Ascending aorta (tissue), 2 donors: Measurements from ENCODE around the gene DUSP5. TPM values are rescaled to one million over a fixed set of nuclear protein-coding genes. Genes with fewer than 3 reads are reported as not detected.

Experiments
- DNase-seq, 2 donors: peaks; one replicate each; pipeline ENCODE4 v3.0.0-alpha.2; 2019; ENCODE audit warnings: low spot score in 2 of 2
- H3K27ac ChIP-seq, 2 donors: fragments of 200-600 bp; sonication (generic); one replicate each; pipeline ENCODE4 v1.5.1; 2016 to 2017; ENCODE audit warnings: mild to moderate bottlenecking in 1 of 2
- H3K27me3 ChIP-seq: fragments of 200-600 bp; sonication (generic); one replicate; pipeline ENCODE4 v1.5.1; 2017
- H3K36me3 ChIP-seq, 2 donors: fragments of 200-600 bp; sonication (generic); one replicate each; pipeline ENCODE4 v1.5.1; 2016
- H3K4me1 ChIP-seq, 2 donors: fragments of 200-600 bp; sonication (generic); one replicate each; pipeline ENCODE4 v1.5.1; 2016 to 2017; ENCODE audit warnings: mild to moderate bottlenecking in 1 of 2
- H3K4me3 ChIP-seq, 2 donors: fragments of 200-600 bp; sonication (generic); one replicate each; pipeline ENCODE4 v1.5.1; 2016 to 2017; ENCODE audit warnings: mild to moderate bottlenecking in 1 of 2
- H3K9me3 ChIP-seq, 2 donors: fragments of 200-600 bp; sonication (generic); one replicate each; pipeline ENCODE4 v1.5.1; 2016
- CTCF ChIP-seq, 3 experiments: fragments of 200-600 bp in 2 of 3; fragments of 450-650 bp in 1 of 3; sonication (generic) in 2 of 3; IDR thresholded peaks; one replicate each; pipeline ENCODE4 v1.5.1; 2016 to 2019; ENCODE audit warnings: antibody characterized with exemption in 3 of 3, mild to moderate bottlenecking in 1 of 3, moderate library complexity in 1 of 3
- intact Hi-C: fragments of 100-400 bp; cut with DNase I; formaldehyde crosslinking; loops from one replicate; pipeline ENCODE4 v1.15.1; 2023
- total RNA-seq: library from RNA; depleted of rRNA; stranded (reverse); fragments of >200 nt; gene quantifications from one replicate; pipeline ENCODE4 v1.1.0, GENCODE V29; 2016

DUSP5 gene
- total RNA-seq, 1 donor from 2014 or later: 26.9 TPM

DNA sequence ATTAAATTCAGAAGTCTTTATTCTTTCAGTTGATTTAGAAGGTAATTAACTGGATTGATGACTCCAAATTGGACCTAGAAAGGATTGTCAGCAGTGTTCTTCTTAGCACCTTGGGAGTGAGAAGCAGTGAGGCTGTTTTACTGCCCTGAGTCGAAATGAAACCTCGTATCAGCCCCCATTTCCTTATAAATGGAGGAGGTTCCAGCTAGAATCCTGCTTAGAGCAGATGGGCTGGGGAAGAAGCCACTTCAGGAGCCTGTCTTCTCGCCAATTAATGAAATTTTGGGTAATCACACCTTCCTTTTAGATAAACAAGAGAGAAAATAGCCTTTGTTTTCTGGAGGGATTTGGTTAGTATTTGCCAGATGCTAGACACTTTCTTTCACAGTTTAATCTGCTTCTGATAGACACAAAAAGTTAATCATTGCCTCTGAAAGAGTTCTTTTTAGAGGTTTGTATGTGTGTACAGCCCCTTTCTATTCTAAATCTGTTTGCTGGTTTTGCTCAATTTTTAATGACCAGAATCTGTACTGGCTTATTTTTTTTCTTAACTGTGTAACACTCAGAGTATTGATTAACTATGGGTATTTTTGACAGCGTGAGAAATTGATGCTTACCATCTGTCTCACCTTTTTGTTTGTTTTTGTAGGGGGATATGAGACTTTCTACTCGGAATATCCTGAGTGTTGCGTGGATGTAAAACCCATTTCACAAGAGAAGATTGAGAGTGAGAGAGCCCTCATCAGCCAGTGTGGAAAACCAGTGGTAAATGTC is 4.6 kb downstream of the DUSP5 start:
- no peak for TF ChIP-seq CTCF (IDR thresholded peaks at IDR 0.05)
- H3K9me3 ChIP-seq: no peaks in the 10 kb centered on the region
- H3K27ac ChIP-seq: no peak overlapping the region
- no peak overlapping the region for H3K4me3 ChIP-seq
- no peaks in the 10 kb centered on the region for H3K27me3 ChIP-seq
- intact Hi-C loops: loop anchor here (5.0 kb wide), 1 partner anchor 45 kb away; no protein-coding TSS in a partner anchor
- DNase-seq: no peak
- no peaks in the 10 kb centered on the region for H3K36me3 ChIP-seq
- H3K4me1 ChIP-seq: peaks cover 0 to 20% of the 10 kb centered on the region in 2 donors

- H3K36me3 ChIP-seq: peaks cover 0 to 5% of the 10 kb centered on the region in 2 donors
- intact Hi-C loops: loop anchor here (5.0 kb wide), 1 partner anchor 44 kb away; no protein-coding TSS in a partner anchor
- no peak overlapping the region for H3K4me3 ChIP-seq
- no peak overlapping the region for H3K27ac ChIP-seq
- H3K27me3 ChIP-seq: no peaks in the 10 kb centered on the region
- no peaks in the 10 kb centered on the region for H3K9me3 ChIP-seq
- DNase-seq: no peak
- H3K4me1 ChIP-seq: peaks cover 0 to 20% of the 10 kb centered on the region in 2 donors
- TF ChIP-seq CTCF (IDR thresholded peaks at IDR 0.05): no peak
Observed at GRCh38 chr10:110502851-110503301, 5.2 kb downstream of the DUSP5 start.

DNA sequence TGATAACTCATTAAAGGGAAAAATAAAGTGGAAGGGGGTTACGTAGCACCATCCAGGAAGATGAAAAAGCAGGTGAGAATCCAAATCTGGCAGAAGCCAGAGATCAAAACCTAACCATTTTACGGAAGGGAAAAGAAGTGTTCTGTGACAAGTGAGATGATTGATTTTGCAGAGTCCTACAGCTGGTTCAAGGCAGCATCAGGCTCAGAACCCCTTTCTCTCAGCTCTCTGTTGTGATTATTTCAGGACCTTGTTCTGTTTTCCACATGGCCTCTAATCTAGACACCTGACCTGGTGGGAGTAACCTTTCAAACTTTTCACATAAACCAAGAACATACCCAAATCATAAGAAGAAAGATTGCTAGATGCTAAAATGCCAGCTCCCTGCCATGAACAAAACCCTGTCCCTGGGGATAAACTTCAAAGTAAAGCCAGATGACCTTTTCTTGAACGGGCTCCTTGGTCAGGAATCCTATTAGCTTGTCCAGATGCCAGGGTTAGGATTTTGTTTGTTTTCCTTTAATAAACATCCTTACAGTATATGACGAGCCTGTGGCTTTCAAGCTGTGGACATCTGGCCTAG is 5.9 kb downstream of the DUSP5 start:
- intact Hi-C loops: loop anchor here (5.0 kb wide), 1 partner anchor 44 kb away; no protein-coding TSS in a partner anchor
- DNase-seq: no peak
- Histone ChIP-seq H3K36me3 (peaks cover 0 to 5% of the 10 kb centered on the region in 2 donors), H3K27me3 (no peaks in the 10 kb centered on the region), H3K4me3 (no peak overlapping the region), H3K9me3 (no peaks in the 10 kb centered on the region), H3K27ac (peak overlapping the region in 1 of 2 donors; percentile 0), H3K4me1 (peaks cover 0 to 16% of the 10 kb centered on the region in 2 donors)
- no peak for TF ChIP-seq CTCF (IDR thresholded peaks at IDR 0.05)

DNA sequence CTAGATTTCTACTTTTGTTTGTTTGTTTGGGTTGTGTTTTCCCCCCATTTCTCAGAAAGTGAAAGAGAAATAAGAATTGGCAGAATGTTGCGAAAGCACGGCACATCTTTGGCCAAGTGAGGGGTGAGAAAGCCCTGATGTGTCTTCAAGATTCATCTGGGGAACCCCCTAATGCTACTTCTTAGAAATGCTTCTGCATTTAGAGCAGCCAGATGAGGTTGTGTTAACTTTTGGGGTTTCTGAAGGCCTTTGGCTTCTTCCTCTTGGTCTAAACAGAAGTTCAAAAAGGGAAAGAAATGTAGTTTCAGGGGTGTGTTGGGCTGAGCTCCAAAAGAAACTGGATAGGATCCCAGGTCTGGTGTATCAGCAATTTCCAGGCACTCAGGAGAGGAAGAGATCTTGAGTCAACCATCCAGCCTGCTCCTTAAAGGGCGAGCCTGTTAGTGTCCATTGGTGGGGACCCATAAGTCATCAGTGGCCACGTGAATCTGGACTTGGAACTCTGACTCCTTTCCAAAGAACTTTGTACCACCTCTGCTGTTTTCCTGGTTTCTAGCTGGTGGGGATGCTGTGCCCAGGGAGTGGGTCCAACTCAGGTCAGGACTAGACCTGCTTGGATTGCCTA is 6.5 kb downstream of the DUSP5 start:
- Histone ChIP-seq H3K27ac (peak overlapping the region in 1 of 2 donors; percentile 0), H3K4me3 (no peak overlapping the region), H3K36me3 (peaks cover 0 to 5% of the 10 kb centered on the region in 2 donors), H3K4me1 (peaks cover 0 to 12% of the 10 kb centered on the region in 2 donors), H3K9me3 (no peaks in the 10 kb centered on the region), H3K27me3 (no peaks in the 10 kb centered on the region)
- no peak for TF ChIP-seq CTCF (IDR thresholded peaks at IDR 0.05)
- DNase-seq: no peak
- intact Hi-C loops: loop anchor here (5.0 kb wide), 1 partner anchor 43 kb away; no protein-coding TSS in a partner anchor

DNA sequence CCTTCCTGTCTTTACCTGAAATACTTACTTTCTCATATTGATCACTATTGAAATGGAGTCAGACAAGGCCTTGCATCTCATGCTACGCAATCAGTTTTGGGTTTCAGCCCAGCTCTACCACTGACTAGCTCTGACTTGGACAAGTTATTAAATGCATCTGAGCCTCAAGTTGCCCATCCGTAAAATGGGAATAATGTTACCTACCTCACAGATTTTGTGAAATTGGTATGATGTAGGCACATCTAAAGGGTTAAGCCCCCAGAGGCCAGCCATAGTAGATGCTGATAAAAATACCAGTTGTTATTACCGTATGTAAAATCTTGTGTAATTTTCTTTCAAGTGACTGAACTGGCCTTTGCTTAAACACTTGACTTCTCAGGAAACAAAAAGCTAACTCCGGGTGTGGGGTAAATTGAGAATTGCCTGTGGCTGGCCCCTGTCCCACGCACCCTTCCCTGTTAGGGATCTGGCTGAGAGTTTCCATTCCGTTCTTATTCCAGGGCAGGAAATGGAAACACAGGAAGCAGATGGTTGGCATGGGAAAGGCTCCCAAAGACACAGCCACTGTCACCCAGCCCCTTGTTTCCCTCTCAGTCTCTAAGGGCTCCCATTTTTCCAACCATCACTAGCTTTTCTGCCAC is 7.5 kb downstream of the DUSP5 start:
- Histone ChIP-seq H3K27ac (no peak overlapping the region), H3K4me3 (no peak overlapping the region), H3K4me1 (peaks cover 0 to 12% of the 10 kb centered on the region in 2 donors), H3K36me3 (peaks cover 3 to 9% of the 10 kb centered on the region in 2 donors), H3K9me3 (no peaks in the 10 kb centered on the region), H3K27me3 (no peaks in the 10 kb centered on the region)
- intact Hi-C loops: no loop called here
- DNase-seq: no peak
- no peak for TF ChIP-seq CTCF (IDR thresholded peaks at IDR 0.05)
